Activated CD4-positive, alpha-beta T cell treated with anti-CD3 and anti-CD28 coated beads, Interleukin-2, Interleukin-4, amounts not matched to agents 100 ng/mL and 50 ng/mL, durations not matched to agents 16 hours and 8 hours (primary cell): ENCODE measurements around the gene CELF6.
A peak's percentile ranks its signal among the peaks of the same experiment; 100 is the strongest.

Experiments
- DNase-seq: peaks from one replicate; pipeline ENCODE4 v3.0.0-alpha.2; 2020; ENCODE audit warnings: low spot score

CELF6 gene

GRCh38 chr15:72319985-72320671, at the start of gene CELF6:
TSS of gene CELF6 (minus strand) at chr15:72320157. CDS start at chr15:72319874, 283 bp downstream.
- peak; percentile 45 for DNase-seq

- DNase-seq: no peak
These were observed 48.9 kb upstream of the CELF6 start for GRCh38 chr15:72368899-72369298.

- DNase-seq: no peak
These were observed 48.4 kb upstream of the CELF6 start for GRCh38 chr15:72368325-72368724.

- DNase-seq: peak; percentile 59
These were observed 45.9 kb upstream of the CELF6 start for GRCh38 chr15:72365844-72366243.

GRCh38 chr15:72361176-72361575, 41.2 kb upstream of the CELF6 start:
- DNase-seq: no peak

- DNase-seq: no peak
These were observed 38.8 kb upstream of the CELF6 start for GRCh38 chr15:72358650-72359171.

GRCh38 chr15:72358121-72358520, 38.2 kb upstream of the CELF6 start:
- DNase-seq: no peak

- no peak for DNase-seq
These were observed 34.5 kb upstream of the CELF6 start for GRCh38 chr15:72354496-72354895.

- no peak for DNase-seq
These were observed 33.3 kb upstream of the CELF6 start for GRCh38 chr15:72353266-72353665.

GRCh38 chr15:72345806-72346205, 25.8 kb upstream of the CELF6 start:
- DNase-seq: no peak

- no peak for DNase-seq
These were observed 25.3 kb upstream of the CELF6 start for GRCh38 chr15:72345280-72345679.

GRCh38 chr15:72344602-72345001, 24.6 kb upstream of the CELF6 start:
- no peak for DNase-seq

- peak; percentile 23 for DNase-seq
These were observed 22.4 kb upstream of the CELF6 start for GRCh38 chr15:72342385-72342784.

GRCh38 chr15:72341361-72341760, 21.4 kb upstream of the CELF6 start:
- no peak for DNase-seq

GRCh38 chr15:72340366-72340765, 20.4 kb upstream of the CELF6 start:
- no peak for DNase-seq

GRCh38 chr15:72339777-72340177, 19.8 kb upstream of the CELF6 start:
- DNase-seq: no peak

GRCh38 chr15:72338617-72339321, 18.8 kb upstream of the CELF6 start:
- DNase-seq: no peak

GRCh38 chr15:72338148-72338547, 18.2 kb upstream of the CELF6 start:
- no peak for DNase-seq

GRCh38 chr15:72334842-72335241, 14.9 kb upstream of the CELF6 start:
- no peak for DNase-seq

- no peak for DNase-seq
These were observed 11.1 kb upstream of the CELF6 start for GRCh38 chr15:72331021-72331420.

GRCh38 chr15:72323752-72324151, 3.8 kb upstream of the CELF6 start:
- no peak for DNase-seq

- DNase-seq: no peak
These were observed 485 bp downstream of the CELF6 start for GRCh38 chr15:72319360-72319984.

GRCh38 chr15:72318408-72318942, 1.5 kb downstream of the CELF6 start:
- DNase-seq: no peak
